Tongue (tissue), 2 donors: Measurements from ENCODE around the gene FAM89A. TPM values are rescaled to one million over a fixed set of nuclear protein-coding genes. Genes with fewer than 3 reads are reported as not detected.

Experiments used
- DNase-seq: peaks from one replicate; pipeline ENCODE4 v3.0.0-alpha.2; 2015
- total RNA-seq: library from RNA; depleted of rRNA; stranded (reverse); fragments of >200 nt; gene quantifications from one replicate; pipeline ENCODE4 v1.2.3, GENCODE V29; 2014

The FAM89A gene
- total RNA-seq: 2.1 TPM

DNA sequence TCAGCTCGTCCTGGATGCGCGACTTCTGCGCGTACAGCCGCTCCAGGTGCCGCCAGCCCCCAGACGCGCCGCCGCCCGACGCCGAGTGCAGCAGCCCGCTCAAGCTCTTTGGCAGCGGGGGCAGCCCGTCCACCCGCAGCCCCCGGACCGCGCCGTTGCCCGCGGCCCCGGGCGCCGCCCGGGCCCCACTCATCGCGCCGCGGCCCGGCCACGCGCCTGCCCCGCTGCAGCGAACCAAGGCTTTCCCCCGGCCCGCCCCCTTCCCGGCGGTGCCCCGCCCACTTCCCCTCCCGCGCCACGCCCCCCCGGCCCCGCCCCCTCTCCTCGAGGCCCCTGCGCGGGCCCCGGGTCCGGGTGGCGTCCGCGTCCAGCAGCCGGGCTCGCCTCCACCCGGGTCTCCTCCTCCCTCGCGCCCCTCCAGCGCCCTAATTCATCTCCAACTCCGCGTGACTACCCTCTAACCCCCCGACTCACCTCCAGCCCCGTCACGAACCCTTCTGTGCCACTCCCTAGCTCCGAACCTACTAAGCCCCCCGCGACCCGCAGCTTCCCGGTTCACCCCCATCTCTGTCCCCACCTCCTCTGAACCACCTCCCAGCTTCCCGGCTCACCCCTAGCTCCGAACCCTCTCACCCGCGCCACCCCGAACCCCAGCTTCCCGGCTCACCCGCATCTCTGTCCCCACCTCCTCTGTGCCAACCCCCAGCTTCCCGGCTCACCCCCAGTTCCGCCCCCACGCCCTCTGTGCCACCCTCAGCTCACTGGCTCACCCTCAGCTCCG, at the start of gene FAM89A:
FAM89A (minus strand) TSS at position 236 of the 781 bp plus-strand sequence; CDS start at position 193, 43 bp downstream.
- peak; percentile 72 for DNase-seq

DNA sequence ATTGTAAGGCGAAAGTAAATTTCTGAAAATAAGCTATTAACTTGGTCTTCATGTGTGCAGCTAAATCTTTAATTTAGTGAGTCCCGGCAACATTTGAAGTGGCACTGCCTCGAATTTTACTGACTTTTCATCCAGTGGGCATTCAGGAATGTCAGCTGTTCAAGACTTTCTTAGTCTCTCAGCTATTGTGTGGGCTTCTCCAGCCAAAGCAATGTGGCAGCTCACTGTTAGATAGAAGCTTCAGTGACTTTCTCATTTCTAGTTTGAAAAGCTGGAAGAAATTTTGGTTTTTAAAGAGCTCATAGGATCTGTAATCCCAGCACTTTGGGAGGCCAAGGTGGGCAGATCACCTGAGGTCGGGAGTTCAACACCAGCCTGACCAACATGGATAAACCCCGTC, 44.3 kb upstream of the FAM89A start:
- DNase-seq: no peak

- DNase-seq: no peak
Observed at GRCh38 chr1:231079163-231079562, 39.1 kb upstream of the FAM89A start.

- no peak for DNase-seq
Observed at GRCh38 chr1:231078250-231078649, 38.2 kb upstream of the FAM89A start.

DNA sequence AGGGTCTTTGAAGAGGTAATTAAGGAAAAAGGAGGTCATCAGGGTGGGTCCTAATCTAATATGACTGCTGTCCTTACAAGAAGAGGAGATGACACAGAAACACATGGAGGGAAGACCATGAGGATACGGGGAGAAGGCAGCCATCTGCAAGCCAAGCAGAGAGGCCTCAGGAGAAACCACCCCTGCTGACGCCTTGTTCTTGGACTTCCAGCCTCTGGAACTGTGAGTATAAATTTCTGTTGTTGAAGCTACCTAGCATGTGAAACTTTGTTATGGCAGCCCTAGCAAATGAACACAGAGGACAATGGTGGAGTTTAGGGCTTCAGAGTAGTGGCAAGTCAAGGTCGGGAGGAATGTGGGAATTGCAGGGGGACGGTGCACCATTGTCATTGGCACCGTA, 36.7 kb upstream of the FAM89A start:
- no peak for DNase-seq

GRCh38 chr1:231075497-231075896, 35.4 kb upstream of the FAM89A start:
- no peak for DNase-seq

GRCh38 chr1:231075020-231075419, 35.0 kb upstream of the FAM89A start:
- DNase-seq: no peak

GRCh38 chr1:231074046-231074445, 34.0 kb upstream of the FAM89A start:
- no peak for DNase-seq

DNA sequence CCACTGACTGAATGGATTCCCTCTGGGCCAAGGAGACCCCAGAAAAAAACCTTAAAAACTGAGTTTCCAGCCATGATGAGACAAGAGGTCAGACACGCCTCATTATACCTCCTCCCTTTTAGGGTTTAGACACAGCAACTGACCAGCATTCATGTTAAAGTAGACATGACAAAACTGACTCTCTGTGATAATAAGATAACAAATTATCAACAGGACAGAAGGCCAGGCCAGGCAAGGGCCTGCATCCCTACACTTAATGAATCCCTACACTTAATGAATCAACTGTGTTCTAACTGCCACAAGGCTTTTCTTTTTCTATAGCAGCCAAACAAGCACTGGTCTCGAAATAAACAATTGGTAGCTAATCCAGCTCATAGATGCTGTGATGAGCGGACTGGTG, 33.3 kb upstream of the FAM89A start:
- DNase-seq: no peak

DNA sequence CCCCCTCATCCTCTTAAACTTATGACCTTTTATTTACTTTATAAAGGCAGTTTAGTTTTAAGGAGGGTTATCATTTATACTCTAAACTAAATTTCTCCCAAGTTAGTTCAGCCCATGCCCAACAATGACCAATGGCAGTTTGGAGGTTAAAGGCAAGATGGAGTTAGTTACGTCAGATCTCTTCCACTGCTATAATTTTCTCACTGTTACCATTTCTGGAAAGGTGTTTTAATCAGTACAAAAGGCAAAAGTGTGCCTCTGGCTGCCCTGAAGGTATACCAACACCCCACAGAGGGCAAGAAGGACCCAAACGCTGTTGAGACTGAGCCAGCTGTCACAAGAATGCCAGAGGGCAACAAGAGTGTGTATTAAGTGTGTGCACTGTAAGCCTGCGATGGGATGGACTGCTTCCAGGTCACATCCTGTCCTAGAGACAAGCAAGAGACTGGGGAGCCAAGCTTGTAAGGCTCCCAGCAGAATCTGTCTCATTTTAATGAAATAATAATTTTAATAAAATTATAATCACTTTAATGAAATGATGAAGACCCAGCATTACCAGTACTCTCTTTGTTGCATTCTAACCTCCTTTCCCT, 32.5 kb upstream of the FAM89A start:
- DNase-seq: no peak

- DNase-seq: no peak
Observed at GRCh38 chr1:231072041-231072440, 32.0 kb upstream of the FAM89A start.

- peak; percentile 92 for DNase-seq
Observed at GRCh38 chr1:231070758-231071444, 30.8 kb upstream of the FAM89A start.

DNA sequence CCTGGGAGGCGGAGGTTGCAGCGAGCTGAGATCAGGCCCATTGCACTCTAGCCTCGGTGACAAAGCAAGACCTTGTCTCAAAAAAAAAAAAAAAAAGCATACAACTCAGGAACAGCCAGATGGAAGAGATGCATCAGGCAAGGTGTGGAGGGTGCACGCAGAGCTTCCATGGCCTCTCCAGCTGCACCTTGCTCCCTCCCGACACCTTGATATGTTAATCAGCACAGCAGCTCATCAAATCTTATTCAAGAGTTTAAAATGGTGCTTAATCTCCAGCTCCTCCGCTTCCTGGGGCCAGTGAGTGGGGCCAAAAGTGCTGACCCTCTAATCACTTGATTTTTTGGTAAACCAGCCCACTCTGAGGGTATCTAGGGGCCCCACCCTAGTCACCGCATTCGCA, 29.3 kb upstream of the FAM89A start:
- DNase-seq: no peak

DNA sequence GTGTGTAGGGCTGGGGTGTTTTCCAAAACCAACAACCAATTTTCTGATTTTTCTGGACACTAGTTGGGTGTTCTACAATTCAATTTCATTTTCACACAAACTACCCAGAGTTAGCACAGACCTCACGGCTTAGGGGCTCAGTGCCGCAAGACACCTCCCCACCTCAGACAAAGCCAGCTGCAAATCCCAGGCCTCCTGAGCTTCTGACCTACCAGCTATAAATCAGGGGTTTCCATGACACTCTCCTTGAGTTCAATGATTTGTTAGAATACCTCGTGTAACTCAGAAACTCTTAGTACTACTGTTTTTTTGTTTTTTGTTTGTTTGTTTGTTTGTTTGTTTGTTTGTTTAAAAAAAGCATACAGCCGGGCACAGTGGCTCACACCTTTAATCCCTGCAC, 28.7 kb upstream of the FAM89A start:
- DNase-seq: no peak

GRCh38 chr1:231065510-231066241, 25.6 kb upstream of the FAM89A start:
- no peak for DNase-seq

DNA sequence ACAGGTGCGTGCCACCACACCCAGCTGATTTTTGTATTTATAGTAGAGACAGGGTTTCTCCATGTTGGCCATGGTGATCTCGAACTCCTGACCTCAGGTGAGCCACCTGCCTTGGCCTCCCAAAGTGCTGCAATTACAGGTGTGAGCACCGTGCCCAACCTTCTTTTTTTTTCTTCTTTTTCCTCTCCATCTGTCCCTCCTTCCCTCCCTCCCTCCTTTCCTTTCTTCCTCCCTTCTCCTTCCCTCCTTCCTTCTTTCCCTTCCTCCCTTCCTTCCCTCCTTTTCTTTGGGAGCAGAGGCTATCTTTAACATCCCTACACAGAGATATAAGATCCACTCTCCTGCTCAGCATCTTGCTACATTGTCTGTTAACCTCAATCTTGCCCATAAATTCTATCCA, 24.4 kb upstream of the FAM89A start:
- no peak for DNase-seq

DNA sequence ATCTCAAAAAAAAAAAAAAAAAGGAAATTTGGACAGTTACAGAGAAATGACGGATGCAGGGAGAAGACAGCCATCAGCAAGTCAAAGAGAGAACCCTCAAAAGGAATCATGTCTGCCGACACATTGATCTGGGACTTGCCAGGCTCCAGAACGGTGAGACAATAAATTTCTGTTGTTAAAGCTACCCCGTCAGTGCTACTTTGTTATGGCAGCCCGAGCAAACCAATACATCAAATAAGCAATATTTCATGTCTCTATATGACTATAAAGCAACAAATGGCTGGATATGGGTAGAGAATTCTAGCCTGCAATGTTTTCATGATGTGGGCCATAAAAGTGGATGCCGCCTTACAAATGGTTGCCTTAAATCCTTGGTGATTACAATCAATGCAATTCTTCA, 23.3 kb upstream of the FAM89A start:
- no peak for DNase-seq

- DNase-seq: no peak
Observed at GRCh38 chr1:231062500-231063270, 22.6 kb upstream of the FAM89A start.

DNA sequence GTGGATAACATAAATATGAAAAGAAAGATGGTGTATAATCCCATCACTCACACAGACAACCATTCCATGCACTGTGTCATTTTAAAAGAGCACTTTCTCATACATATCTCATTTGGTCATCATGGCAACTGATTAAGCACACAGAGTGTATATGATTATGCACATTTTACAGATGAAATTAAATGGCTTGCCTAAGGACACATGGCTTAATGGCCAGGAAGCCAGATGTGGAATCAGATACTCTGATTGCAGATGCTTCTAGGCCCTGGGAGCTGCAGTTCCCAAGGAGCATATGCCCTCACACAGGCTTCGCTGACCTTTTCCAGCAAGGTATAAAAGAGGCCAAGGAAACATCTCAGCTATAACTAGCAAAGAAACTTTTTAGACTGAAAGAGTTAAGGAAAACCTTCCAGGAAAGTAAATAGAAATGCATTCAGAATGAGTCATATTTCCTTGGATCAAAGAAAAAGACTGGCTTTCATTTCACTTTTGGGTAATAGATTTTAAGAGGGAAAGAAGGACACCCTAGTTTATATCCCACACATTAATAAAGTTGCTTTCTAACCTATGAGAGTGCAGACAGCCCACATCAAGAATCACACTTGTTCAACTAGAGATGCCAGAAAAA, 19.6 kb upstream of the FAM89A start:
- DNase-seq: peak; percentile 22

DNA sequence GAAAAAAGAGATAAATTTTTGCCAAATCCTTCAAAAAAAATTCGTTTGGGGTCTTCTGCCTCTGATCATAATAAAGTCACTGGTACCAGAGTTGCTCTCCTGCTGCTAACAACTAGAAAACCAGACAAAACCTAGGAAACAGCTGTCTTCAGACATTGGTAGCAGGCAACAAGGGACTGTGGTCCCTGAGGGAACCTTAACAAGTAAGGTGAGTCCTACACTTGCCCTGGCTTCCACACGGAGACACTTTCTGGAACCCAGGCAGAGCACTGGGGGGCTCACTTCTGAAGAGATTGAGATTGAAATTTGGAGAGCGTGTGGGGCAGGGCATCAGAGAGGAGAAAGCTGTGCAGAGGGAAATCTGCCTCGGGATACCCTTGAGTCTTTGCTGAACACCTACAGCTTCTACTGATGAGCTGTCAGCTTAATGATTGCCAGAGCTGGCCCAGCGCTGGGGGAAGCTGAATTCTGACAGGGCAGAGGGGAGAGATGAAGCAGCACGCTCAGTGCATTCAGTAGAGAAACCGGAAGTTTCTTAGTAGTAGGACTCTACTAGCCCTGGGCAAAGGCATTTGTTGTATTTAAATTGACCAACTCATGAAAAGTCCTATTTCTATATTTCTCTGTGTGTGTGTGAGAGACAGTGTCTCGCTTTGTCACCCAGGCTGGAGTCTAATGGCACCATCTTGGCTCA, 18.5 kb upstream of the FAM89A start:
- no peak for DNase-seq

GRCh38 chr1:231057410-231057809, 17.4 kb upstream of the FAM89A start:
- DNase-seq: no peak
